ENCODE results near the gene RACGAP1. TPM values are rescaled to one million over a fixed set of nuclear protein-coding genes. Genes with fewer than 3 reads are reported as not detected.
A peak's percentile ranks its signal among the peaks of the same experiment; 100 is the strongest.
"Not testable (repeated sequence)": the region's sequence is repeated elsewhere in the genome, so short reads cannot be mapped to it uniquely, and the experiment has no call there.

The RACGAP1 gene
- total RNA-seq, 1 donor from 2014 or later, result 19.9 TPM

- DNase-seq, result peak; percentile 68
Measured at GRCh38 chr12:50055831-50056638, 30.7 kb upstream of the RACGAP1 start.

GRCh38 chr12:50053583-50053982, 28.3 kb upstream of the RACGAP1 start:
- no peak for DNase-seq

GRCh38 chr12:50052964-50053363, 27.7 kb upstream of the RACGAP1 start:
- DNase-seq, result no peak

- no peak for DNase-seq
Measured at GRCh38 chr12:50052544-50052943, 27.2 kb upstream of the RACGAP1 start.

- no peak for DNase-seq
Measured at GRCh38 chr12:50051101-50051806, 26.0 kb upstream of the RACGAP1 start.

- DNase-seq, result peak; percentile 17
Measured at GRCh38 chr12:50050410-50051098, 25.3 kb upstream of the RACGAP1 start.

GRCh38 chr12:50050119-50050385, 24.8 kb upstream of the RACGAP1 start:
- no peak for DNase-seq

GRCh38 chr12:50049254-50050118, 24.2 kb upstream of the RACGAP1 start:
- no peak for DNase-seq

- no peak for DNase-seq
Measured at GRCh38 chr12:50047693-50048250, 22.5 kb upstream of the RACGAP1 start.

- DNase-seq, result no peak
Measured at GRCh38 chr12:50043854-50044253, 18.6 kb upstream of the RACGAP1 start.

- no peak for DNase-seq
Measured at GRCh38 chr12:50043308-50043707, 18.0 kb upstream of the RACGAP1 start.

GRCh38 chr12:50042693-50043092, 17.4 kb upstream of the RACGAP1 start:
- no peak for DNase-seq

- no peak for DNase-seq
Measured at GRCh38 chr12:50041962-50042361, 16.7 kb upstream of the RACGAP1 start.

GRCh38 chr12:50041062-50041860, 16.0 kb upstream of the RACGAP1 start:
- no peak for DNase-seq

- DNase-seq, result no peak
Measured at GRCh38 chr12:50040657-50041056, 15.4 kb upstream of the RACGAP1 start.

- DNase-seq, result peak; percentile 89
Measured at GRCh38 chr12:50039151-50039835, 14.0 kb upstream of the RACGAP1 start.

GRCh38 chr12:50038336-50038735, 13.0 kb upstream of the RACGAP1 start:
- DNase-seq, result no peak

- no peak for DNase-seq
Measured at GRCh38 chr12:50032854-50033581, 7.7 kb upstream of the RACGAP1 start.

GRCh38 chr12:50032515-50032853, 7.2 kb upstream of the RACGAP1 start:
- DNase-seq, result no peak

GRCh38 chr12:50030449-50030848, 5.2 kb upstream of the RACGAP1 start:
- not testable (repeated sequence) for DNase-seq

All from dermis blood vessel endothelial cell (primary cell).